HG03575 (cell line): ENCODE results near the gene GPR84.

Source experiments
- ATAC-seq: cut with Tn5 transposase; IDR thresholded peaks from one replicate; pipeline ENCODE4 v1.9.1; 2021; ENCODE audit not compliant: unreplicated experiment, insufficient number of reproducible peaks, low FRiP score; ENCODE audit errors: extremely low read depth

The GPR84 gene

DNA sequence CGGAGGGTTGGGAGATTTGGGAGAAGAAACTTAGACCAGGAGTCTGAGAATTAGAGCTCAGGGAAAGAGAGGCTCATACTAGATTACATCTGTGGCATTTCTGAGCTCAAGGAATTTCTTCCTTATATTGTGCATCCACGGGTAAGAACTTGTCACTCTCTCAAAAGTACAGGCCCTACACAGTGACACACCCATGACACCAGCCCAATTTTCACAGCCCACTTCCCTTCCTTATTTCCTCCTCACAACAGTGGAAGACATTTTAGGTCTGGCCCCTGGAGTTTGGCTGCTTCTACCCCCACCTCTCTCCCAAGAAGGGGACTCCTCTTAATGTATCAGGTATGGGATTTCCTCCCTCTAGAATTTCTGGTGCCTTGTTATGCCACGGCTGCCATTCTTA, 29.5 kb upstream of the GPR84 start:
- ATAC-seq = no peak

DNA sequence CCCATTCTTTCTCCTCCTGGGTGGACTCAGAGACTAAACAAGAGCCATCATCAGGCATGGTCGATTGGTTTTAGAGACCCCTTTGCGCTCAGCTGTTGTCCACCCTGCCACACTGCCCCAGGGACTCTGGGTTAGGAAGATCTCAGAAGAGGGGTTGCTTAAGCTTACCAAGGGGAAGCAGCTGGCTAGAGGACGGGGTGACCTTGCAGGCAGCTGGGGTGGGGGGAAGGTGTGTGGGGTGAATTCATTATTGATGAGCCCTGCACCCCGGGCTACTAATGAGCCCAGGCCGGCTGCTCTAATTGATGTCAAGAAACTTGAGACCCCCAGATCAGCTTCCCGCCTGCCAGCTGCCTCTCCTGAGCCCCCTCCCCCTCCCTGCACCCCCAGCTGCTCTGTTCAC, 28.9 kb upstream of the GPR84 start:
- ATAC-seq = no peak

DNA sequence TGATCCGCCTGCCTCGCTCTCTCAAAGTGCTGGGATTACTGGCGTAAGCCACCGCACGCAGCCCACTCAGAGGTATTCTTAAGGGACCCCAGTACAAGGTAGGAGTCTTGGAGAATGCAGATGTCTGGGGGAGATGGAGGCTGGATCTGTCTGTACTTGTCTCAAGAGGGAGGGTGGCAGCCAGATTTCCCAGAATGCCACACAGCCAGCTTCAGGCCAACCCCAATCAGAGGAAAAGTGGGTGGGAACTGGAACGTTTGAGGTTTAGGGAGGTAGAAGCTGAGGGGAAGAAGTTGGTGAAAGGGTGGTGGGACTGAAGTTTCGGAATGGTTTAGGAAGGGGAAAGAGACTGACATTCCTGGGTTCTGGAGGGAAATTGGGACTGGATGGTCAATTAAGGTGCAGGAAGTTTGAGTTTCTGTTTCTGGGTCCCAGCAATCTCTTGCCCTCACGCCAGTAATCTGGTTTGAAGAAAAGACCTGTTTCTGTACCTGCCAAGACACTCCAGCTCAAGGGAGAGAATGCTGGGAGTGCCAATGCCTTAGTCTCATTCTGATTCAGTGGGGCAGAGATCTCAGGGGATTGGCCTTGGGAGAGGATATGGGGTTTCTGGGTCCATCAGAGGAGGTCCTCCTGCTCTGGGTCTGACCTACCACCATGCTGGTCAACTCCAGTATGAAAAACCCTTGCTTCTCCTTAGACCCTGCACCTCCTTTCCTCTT, 28.4 kb upstream of the GPR84 start:
- no peak for ATAC-seq

DNA sequence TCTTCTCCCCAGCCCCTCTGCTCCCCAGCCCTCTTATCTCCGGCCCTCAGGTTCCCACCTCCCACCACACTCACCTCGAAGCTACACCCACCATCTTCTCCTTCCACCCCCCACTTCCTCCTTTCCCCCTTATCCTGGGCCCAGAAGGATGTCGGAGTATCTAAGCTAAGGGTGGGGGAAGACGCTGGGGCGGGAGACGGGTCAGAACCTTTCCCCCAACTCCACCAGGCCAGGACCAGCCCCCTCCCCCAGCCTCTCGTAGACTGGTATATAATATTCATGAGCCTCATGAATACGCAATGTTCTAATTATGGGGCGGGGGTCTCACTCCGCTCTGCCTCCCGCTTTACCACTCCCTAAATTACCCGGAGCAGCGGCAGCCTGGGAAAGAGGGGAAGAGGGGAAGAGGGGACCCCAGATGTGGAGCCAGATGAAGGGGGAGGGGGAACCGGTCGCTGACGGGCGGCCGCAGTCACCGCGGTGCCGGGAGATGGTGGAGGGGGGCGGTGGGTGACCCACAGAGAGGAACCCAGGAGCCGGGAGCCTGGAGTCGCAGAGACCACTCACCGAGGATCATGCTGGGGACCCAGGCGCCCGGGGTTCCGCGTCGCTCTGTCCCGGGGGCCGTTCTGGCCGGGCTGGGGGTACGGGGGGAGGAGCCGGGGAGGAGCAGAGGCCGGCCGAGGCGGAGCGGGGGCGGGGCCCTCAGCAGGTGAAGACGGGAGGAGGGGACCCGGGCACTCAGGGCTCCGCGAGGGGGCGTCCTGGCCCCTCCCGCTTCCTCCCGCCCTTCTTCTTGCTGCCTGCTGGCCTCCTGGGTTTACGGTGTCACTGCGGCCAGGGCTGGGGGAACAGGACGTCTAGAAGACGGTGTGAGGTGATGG, 26.6 kb upstream of the GPR84 start:
- ATAC-seq = no peak

DNA sequence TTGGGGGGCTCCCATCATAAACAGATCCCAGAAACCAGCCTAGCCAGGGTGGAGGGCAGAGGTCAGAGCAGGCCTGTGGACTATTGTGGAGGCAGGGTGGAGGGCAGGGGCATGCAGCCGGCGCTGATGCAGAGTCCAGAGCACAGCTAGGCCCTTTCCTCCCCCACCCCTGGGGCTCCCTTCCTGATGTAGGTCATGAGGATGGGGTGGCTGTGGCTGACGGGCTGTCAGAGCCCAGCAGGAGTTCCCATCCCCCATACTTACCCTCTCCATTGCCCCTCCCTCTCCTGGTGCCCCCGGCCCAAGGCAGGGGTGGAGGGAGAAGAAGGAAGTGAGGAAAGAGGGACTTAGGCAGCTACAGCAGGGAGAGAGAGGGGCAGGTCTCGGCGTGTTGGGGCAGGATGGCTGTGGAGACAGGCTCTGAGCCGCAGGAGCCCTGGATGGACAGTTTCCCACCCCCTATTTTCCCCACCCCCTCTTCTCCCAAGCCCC, 25.9 kb upstream of the GPR84 start:
- no peak for ATAC-seq

DNA sequence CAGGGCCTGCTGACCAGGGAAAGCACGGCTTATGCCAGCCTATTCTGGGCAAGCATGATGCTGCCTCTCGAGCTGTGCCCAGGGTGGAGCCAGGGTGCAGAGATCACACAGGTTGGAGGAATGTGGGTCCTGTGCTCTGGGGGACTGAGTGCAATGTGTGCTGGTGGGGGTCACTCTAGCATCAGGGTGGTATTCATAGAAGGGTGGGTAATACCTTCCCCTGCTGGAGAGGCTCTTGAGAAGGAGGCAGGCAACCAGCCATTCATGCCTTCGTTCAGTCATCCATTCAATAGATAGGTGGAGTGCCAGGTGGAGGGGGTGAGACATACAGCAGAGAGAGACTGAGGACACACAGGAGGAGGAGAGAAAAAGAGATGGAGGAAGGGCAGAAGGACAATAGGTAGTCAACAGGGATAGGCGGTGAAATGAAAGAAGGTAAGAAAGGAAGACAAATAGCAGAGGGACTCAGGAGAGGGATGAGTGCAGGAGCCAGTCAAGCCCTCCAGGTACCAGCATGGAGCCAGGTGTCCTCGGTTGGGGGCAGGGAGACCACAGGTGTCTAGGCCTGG, 25.4 kb upstream of the GPR84 start:
- no peak for ATAC-seq

DNA sequence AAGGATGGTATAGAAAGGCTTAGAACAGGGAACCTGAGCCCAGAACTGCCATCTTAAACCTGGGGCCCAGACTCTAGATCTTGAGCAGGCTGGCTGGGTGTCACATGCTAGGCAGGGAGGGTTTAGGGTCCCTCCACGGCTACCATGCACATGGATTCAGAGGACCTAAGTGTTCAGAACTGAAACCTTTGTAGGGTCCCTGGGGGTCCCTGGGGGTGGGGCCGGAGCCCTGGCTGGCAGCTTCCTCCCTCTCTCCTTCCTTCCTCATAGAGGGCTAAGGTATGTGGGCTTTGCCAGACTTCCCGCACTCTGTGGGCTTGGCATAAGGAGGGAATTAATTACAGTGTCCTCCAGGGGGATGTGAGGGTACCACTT, 24.8 kb upstream of the GPR84 start:
- ATAC-seq = no peak

DNA sequence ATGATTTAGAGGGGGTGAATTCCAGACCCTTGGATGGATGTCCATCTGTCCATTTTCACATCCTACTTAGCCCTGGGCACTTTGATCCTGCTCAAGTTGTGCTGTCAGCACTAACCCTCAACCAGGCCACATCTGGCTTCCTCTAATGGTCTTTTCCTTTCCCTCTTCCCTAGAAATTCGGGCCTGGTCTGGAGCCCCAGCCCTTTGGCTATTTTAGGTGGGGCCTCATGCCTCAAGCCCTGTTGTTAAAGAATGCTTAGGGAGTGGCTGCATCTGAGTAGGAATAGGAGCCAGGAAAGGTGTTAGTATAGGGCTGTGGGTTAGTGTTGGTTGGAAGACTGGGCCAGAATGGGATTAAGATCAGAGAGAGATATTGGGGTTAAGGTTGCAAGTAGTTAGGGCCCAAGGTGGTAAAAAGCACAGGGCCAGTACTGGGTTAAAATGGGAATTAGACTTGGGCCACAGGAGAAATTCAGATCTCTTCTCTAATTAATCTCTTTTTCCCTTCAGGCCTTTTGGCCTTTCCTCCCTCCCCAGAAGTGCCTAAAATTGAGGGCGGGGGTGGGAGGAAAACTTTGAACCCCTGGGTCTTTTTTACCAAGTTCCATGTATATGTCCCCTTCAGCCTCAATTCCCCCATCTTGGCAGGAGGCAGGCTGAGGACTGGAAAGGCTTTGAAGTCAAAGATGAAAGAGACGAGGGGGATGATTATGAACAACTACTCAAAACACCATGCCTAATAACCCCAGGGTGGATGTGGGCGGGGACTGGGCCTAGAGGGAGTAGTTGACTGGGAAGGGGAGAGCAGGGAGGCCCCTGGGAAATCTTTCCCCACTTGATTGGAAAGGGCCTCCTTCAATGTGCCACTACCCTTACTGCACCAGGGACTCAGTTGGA, 24.2 kb upstream of the GPR84 start:
- ATAC-seq = no peak

DNA sequence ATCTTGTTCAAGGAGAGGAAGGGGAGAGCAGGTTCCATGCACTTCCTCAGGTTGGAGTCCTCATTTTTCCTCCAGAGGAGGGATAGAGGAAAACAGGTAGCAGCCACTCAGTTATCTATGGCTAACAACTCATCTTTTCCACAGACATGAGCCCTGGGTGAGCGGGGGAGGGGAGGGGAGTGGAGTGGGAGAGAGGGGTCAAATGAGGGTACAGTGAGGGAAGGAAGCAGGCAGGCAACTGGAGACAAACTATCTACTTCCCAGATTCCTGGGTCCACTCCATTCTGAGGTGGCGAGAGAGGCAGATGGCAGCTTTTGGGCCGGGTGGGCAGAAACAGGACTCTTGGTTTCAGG, 22.8 kb upstream of the GPR84 start:
- no peak for ATAC-seq

DNA sequence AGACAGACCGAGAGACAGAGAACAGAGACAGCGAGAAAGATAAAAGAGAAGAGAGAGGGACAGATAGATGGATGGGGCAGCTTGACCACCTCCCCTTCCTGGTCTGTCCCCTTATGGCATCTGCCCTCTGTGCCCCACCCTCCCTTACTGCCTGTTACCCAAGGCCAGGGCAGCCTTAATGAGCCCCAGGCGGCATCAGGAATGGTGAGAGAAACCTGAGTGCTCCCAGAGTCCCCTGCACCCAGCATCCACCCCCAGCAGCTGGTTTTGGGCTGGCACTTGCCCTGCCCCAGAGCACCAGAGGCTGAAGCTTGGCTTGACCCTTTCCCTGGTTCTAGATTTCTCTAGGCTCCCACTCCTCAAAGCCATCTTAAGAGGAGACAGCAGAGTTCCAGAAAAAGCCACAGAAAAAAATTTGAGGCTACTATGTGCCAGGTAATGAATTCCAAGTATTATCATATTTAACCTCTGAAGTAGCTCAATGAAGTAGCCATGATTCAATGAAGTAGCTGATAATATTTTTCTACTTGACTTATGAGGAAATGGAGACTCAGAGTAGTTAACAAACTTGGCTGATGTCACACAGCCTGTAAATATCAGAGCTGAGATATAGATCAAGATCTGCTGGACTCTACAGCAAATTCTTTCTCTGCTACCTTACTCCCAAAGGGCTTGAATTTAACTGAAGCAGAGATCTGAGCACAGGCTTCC, 22.3 kb upstream of the GPR84 start:
- ATAC-seq = no peak

DNA sequence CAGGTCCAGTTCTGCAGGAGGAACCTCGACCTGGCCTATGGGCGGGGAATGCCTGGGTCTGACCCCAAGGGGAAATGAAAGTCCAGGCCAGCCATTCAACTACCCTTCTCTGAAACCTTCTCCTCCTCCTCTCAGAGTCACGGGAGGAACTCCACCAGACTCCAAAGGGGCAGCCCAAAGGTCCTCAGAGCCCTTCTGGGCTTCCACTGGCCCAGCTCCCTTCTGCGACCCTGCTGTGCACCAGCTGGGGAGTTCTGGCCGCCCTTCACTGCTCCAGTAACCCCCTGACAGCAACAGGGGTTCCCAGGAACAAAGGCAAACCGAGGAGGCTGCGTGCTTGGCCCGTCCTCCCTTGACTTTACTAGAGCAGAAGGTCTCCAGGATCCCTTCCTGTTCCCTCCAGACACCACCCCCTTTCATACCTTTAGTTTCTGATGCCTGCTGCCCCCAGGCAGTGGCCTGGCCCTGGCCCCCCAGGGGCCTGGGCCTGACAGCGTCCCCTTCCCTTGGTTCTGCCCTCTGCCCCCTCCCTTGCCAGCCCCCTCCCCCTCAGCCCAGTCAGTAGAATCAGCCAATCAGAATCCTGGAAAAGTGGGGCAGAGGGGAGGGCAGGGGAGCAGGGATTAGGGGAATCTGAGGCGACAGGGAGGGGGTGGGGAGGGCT, 21.1 kb upstream of the GPR84 start:
- ATAC-seq = no peak

DNA sequence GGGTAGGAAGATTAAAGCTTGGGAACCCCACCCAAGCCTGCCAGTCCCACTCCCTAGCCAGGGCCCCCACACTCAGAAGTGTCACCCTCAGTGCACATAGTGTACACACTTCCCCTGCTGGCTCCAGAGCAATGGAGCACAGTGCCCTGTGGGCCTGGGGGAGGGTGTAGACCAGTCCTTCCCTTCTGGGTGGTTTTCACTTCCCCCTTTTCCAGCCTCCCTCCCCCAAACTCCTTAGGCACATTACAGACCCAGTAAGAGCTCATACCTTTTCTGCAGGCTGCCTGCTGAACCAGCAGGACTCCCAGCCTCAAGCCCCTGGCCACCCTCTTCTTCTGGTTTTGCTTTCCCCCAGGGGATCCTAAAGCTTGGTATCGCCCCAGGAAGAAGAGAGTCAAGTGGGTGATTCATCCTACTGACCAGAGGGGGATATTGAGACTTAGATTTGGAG, 20.3 kb upstream of the GPR84 start, which contains the start of gene ZNF385A:
Gene ZNF385A, minus strand, starts transcription at position 143 of the 451 bp plus-strand sequence. CDS start 219 bp downstream, outside the sequence.
- no peak for ATAC-seq

DNA sequence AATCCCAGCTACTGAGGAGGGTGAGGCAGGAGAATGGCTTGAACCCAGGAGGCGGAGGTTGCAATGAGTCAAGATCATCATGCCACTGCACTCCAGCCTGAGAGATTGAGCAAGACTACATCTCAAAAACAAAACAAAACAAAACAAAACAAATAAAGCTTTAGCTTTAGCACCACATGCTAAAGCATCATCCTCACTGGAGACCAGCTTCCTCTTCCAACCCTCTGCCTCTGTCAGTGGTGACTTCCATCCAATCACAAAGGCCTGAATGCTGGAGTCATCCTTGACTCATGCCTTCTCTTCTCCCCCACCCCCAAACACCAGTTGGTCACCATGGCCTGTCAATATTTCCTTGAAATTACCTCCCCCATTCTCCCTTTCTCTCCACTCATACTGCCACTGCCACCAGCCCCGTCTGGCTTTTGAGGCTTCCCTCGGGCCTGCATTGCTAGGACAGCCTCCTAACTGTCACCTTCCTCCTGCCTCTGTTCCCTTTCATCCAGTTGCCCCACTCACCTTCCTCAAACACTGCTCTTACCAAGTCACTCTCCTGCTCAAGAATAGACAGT, 18.8 kb upstream of the GPR84 start:
- no peak for ATAC-seq

DNA sequence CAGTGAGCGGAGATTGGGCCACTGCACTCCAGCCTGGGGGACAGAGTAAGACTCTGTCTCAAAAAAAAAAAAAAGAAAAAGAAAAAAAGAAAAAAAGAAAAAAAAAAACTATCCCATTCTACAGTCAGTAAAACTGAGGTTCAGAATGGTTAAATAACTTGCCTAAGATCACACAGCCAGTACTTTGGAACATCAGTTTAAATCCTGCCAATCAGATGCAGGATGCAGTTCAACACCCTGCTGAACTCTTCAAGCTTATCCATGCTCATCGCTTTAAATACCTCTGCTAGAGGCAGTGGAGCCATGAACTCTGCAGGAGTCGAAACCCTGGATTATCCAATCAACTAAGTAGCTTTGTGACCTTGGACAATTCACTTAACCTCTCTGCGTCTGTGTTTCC, 16.9 kb upstream of the GPR84 start:
- no peak for ATAC-seq

DNA sequence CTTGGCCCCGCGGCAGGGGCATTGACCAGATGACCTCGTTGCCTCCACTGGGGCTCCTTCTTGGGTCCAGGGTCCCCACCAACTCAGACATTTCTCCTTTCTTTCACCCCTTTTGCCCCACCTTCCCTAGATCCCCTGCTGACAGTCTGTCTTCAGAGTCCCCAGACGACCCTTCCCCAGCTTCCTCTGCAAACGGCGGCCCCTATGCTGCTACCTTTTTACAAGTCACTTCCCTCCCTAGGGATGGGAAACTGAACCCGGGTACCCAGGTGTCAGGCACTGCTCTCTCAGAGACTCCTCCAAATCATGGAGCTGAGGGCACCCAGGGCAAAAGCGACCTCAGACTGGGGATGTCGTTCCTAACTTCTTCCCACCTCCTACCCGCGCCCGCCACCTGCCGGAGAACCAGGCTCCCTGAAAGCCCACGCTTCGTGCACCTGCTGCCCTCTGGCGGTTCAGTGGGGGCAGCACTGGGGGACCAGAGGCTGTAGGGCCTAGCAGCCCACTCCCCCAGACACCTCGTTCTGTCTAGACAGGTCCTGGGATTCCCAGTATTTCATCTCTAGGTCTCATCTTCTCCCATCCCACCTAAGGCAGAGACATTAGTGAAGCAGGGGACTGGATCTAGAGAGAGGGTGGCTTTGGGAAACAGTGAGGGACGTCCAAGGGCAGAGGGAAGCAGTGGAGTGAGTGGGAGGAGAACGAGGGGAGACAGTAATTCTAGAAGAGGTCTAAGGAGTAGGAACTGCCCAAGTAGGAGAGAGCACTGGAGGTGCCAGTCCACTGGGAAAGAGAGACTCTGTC, 15.3 kb upstream of the GPR84 start:
- no peak for ATAC-seq

DNA sequence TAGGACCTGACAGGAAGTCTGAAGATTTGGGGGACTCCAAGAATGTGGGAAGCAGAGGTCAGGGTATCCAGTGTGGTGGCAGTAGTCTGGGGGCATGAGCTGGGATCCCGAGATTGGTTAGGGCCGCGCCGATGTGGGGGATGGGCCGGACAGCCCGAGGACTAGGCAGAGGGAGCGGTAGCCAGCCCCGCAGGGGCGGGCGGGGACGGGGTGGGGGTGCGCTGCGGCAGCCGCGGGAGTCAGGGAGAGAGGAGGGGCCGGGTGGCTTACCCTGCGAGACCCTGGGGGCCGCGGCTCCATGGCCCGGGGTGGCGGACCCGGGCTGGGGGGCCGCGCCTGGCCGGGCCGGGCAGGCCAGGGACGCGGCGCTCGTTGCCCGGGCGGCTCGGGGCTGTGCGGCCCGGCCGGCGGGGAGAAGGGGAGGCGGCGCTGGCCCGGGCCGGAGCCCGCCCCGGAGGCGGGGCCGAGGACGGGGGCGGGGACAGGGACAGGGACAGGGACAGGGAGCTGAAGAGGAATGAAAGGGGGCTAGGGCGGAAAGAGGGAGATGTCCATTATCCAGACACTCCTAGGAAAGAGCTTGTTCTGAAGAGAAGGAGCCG, 14.6 kb upstream of the GPR84 start:
- ATAC-seq = no peak
